Calu3 (cell line): Measurements from ENCODE around the gene RGS9. TPM values are rescaled to one million over a fixed set of nuclear protein-coding genes. Genes with fewer than 3 reads are reported as not detected.

Experiments
- BruUV-seq: library from RNA; stranded (reverse); fragments of 400-500 nt; replicated peaks from 2 replicates; lab custom pipeline; 2021; lab: Mats Ljungman, UMichigan
- CTCF ChIA-PET: fragments of 300-600 bp; sonication (Branson Sonifier 250); formaldehyde crosslinking; loops from one replicate; lab custom pipeline; 2022; ENCODE audit warnings: antibody characterized with exemption; lab: Charles Lee
- DNase-seq: peaks from one replicate; pipeline ENCODE4 v3.0.0; 2022
- H3K27ac Mint-ChIP-seq: one replicate; pipeline ENCODE4 v1.8.0; 2022; ENCODE audit warnings: mixed read lengths; ENCODE audit not compliant: unreplicated experiment
- H3K27me3 Mint-ChIP-seq: one replicate; pipeline ENCODE4 v1.8.0; 2022; ENCODE audit warnings: mixed read lengths; ENCODE audit not compliant: unreplicated experiment
- H3K36me3 Mint-ChIP-seq: one replicate; pipeline ENCODE4 v1.8.0; 2022; ENCODE audit warnings: mild to moderate bottlenecking, moderate library complexity, mixed read lengths; ENCODE audit not compliant: insufficient read depth, unreplicated experiment
- H3K4me1 Mint-ChIP-seq: one replicate; pipeline ENCODE4 v1.8.0; 2022; ENCODE audit warnings: mild to moderate bottlenecking, low read depth, mixed read lengths; ENCODE audit not compliant: unreplicated experiment
- H3K4me3 Mint-ChIP-seq: one replicate; pipeline ENCODE4 v1.8.0; 2022; ENCODE audit warnings: mild to moderate bottlenecking, low read depth, moderate library complexity, mixed read lengths; ENCODE audit not compliant: unreplicated experiment
- H3K9me3 Mint-ChIP-seq: one replicate; pipeline ENCODE4 v1.8.0; 2022; ENCODE audit warnings: low read depth, mixed read lengths; ENCODE audit not compliant: unreplicated experiment
- CTCF ChIP-seq: fragments of 200-600 bp; IDR thresholded peaks from one replicate; pipeline ENCODE4 v1.8.0; 2022; ENCODE audit warnings: antibody characterized with exemption; ENCODE audit not compliant: unreplicated experiment
- intact Hi-C: fragments of 100-400 bp; cut with micrococcal nuclease; formaldehyde crosslinking; loops from one replicate; pipeline ENCODE4 v1.10.0; 2022; ENCODE audit not compliant: unreplicated experiment
- total RNA-seq: library from RNA; stranded (reverse); gene quantifications from 2 replicates; pipeline ENCODE4 v1.2.3, GENCODE V29; 2022

Gene RGS9
- total RNA-seq, 1 experiment from 2014 or later: 0.54 TPM

GRCh38 chr17:65268832-65269231, 131.7 kb downstream of the RGS9 start:
- Mint-ChIP-seq H3K9me3 (no peaks in the 10 kb centered on the region), H3K4me1 (no peaks in the 10 kb centered on the region), H3K27me3 (peaks cover 39% of the 10 kb centered on the region), H3K4me3 (no peak overlapping the region), H3K36me3 (no peaks in the 10 kb centered on the region), H3K27ac (no peak overlapping the region)
- intact Hi-C loops: no loop called here
- no peak for DNase-seq
- CTCF ChIA-PET: no interaction called here
- TF ChIP-seq CTCF: no peak
- no TSS peak for BruUV-seq

GRCh38 chr17:65270499-65271253, 133.5 kb downstream of the RGS9 start:
- no peak for DNase-seq
- Mint-ChIP-seq H3K36me3 (no peaks in the 10 kb centered on the region), H3K27ac (no peak overlapping the region), H3K4me1 (no peaks in the 10 kb centered on the region), H3K4me3 (no peak overlapping the region), H3K27me3 (peaks cover 33% of the 10 kb centered on the region), H3K9me3 (no peaks in the 10 kb centered on the region)
- no TSS peak for BruUV-seq
- intact Hi-C loops: no loop called here
- CTCF ChIA-PET: no interaction called here
- TF ChIP-seq CTCF: no peak

GRCh38 chr17:65271296-65271695, 134.1 kb downstream of the RGS9 start:
- no peak for TF ChIP-seq CTCF
- H3K27me3 Mint-ChIP-seq: peaks cover 27% of the 10 kb centered on the region
- intact Hi-C loops: no loop called here
- DNase-seq: no peak
- CTCF ChIA-PET: no interaction called here
- H3K4me3 Mint-ChIP-seq: no peak overlapping the region
- no peaks in the 10 kb centered on the region for H3K9me3 Mint-ChIP-seq
- no peak overlapping the region for H3K27ac Mint-ChIP-seq
- no TSS peak for BruUV-seq
- no peaks in the 10 kb centered on the region for H3K36me3 Mint-ChIP-seq
- H3K4me1 Mint-ChIP-seq: no peaks in the 10 kb centered on the region

Other genes starting within 250 kb of the RGS9 start
- gene LRRC37A3, start 217.9 kb upstream of the RGS9 start, total RNA-seq: 34.1 and 37.4 TPM in 2 replicates
- gene GNA13, start 80.6 kb upstream of the RGS9 start, total RNA-seq: 15.7 and 18.2 TPM in 2 replicates